HepG2 (cell line): Measurements from ENCODE around the gene PLIN5. TPM values are rescaled to one million over a fixed set of nuclear protein-coding genes. Genes with fewer than 3 reads are reported as not detected.

Experiments used
- CAMTA2 ChIP-seq: sonication (generic); formaldehyde crosslinking; IDR thresholded peaks from 2 replicates; pipeline ENCODE4 v1.4.0; 2020; ENCODE audit warnings: mild to moderate bottlenecking, missing genetic modification reagents, borderline replicate concordance
- CBX2 ChIP-seq, 2 experiments: fragments of 200-600 bp in 1 of 2; sonication (generic); formaldehyde crosslinking in 1 of 2; IDR thresholded peaks; 2 replicates each; pipeline versions ENCODE4 v1.7.0 to v1.8.1; 2018 to 2022; ENCODE audit warnings: low read depth in 2 of 2, low read length in 1 of 2, mild to moderate bottlenecking in 1 of 2, missing genetic modification reagents in 1 of 2
- DBP ChIP-seq: sonication (generic); formaldehyde crosslinking; IDR thresholded peaks from 2 replicates; pipeline ENCODE4 v1.4.0; 2020; ENCODE audit warnings: missing genetic modification reagents; ENCODE audit errors: not compliant biosample characterization
- GABPB1 ChIP-seq: IDR thresholded peaks from 2 replicates; pipeline ENCODE4 v1.6.1; 2016; ENCODE audit warnings: mild to moderate bottlenecking, missing genetic modification reagents, moderate library complexity, missing compliant biosample characterization
- HDAC1 ChIP-seq: sonication (generic); formaldehyde crosslinking; IDR thresholded peaks from 2 replicates; pipeline ENCODE4 v1.5.1; 2020; ENCODE audit warnings: mild to moderate bottlenecking, missing genetic modification reagents
- MYNN ChIP-seq: sonication (generic); formaldehyde crosslinking; IDR thresholded peaks from 2 replicates; pipeline ENCODE4 v1.4.0; 2020; ENCODE audit warnings: mild to moderate bottlenecking, low read depth, missing genetic modification reagents
- RBM39 ChIP-seq: fragments of 200-400 bp; formaldehyde crosslinking; IDR thresholded peaks from one replicate; pipeline ENCODE4 v1.6.1; 2018; ENCODE audit warnings: antibody characterized with exemption, mild to moderate bottlenecking, low read depth, low read length; ENCODE audit not compliant: poor library complexity, severe bottlenecking
- RCOR2 ChIP-seq: IDR thresholded peaks from 2 replicates; pipeline ENCODE4 v1.6.1; 2016; ENCODE audit warnings: missing biosample characterization, missing genetic modification reagents
- SMAD9 ChIP-seq: sonication (generic); formaldehyde crosslinking; IDR thresholded peaks from 2 replicates; pipeline ENCODE4 v1.5.1; 2020; ENCODE audit warnings: mild to moderate bottlenecking, missing genetic modification reagents
- U2AF2 ChIP-seq: fragments of 200-400 bp; formaldehyde crosslinking; IDR thresholded peaks from 2 replicates; pipeline ENCODE4 v1.6.1; 2017; ENCODE audit warnings: low read depth, mild to moderate bottlenecking, low read length
- ZNF101 ChIP-seq: sonication (generic); formaldehyde crosslinking; IDR thresholded peaks from 2 replicates; pipeline ENCODE4 v1.4.0; 2020; ENCODE audit warnings: mild to moderate bottlenecking, low read depth, missing genetic modification reagents, borderline replicate concordance
- ZNF292 ChIP-seq: sonication (generic); formaldehyde crosslinking; IDR thresholded peaks from 2 replicates; pipeline ENCODE4 v1.8.1; 2022; ENCODE audit warnings: mild to moderate bottlenecking, low read depth, missing genetic modification reagents, borderline replicate concordance
- ZNF782 ChIP-seq: sonication (generic); formaldehyde crosslinking; IDR thresholded peaks from 2 replicates; pipeline ENCODE4 v1.4.0; 2020; ENCODE audit warnings: missing genetic modification reagents, mild to moderate bottlenecking, borderline replicate concordance
- polyA plus RNA-seq, 8 experiments: library from polyadenylated mRNA; depleted of rRNA in 3 of 8; stranded (reverse) in 7 of 8; unstranded in 1 of 8; fragments of >200 nt; fragmentation: Illumina TruSeq in 4 of 8; extraction: Trizol in 4 of 8; gene quantifications; 2 replicates each; pipeline versions ENCODE4 v1.2.1 to v1.2.3, GENCODE V29; 2011 to 2016; ENCODE audit warnings: low read depth in 4 of 8, missing spikeins in 1 of 8, mixed read lengths in 1 of 8; ENCODE audit not compliant: insufficient read depth in 1 of 8
- total RNA-seq, 5 experiments: library from RNA; depleted of rRNA; stranded (reverse); fragments of >200 nt; fragmentation: Illumina TruSeq; extraction: Trizol; gene quantifications; 2 replicates each; pipeline ENCODE4 v1.2.3, GENCODE V29; 2016; ENCODE audit warnings: low read depth in 1 of 5
- TF ChIP-seq, protein P1 (sequence below): sonication (generic); formaldehyde crosslinking; IDR thresholded peaks from 2 replicates; pipeline ENCODE4 v1.5.0; 2020; ENCODE audit warnings: mild to moderate bottlenecking, missing genetic modification reagents, borderline replicate concordance
- TF ChIP-seq, protein P2 (sequence below): sonication (generic); formaldehyde crosslinking; IDR thresholded peaks from 2 replicates; pipeline ENCODE4 v1.4.0; 2020; ENCODE audit warnings: missing genetic modification reagents

PLIN5 gene
- total and polyA plus RNA-seq, 2 of the 13 experiments (the other 11 are each of a cell fraction or from before 2014, with no cell fraction given): 1.8 to 4.8 TPM

DNA sequence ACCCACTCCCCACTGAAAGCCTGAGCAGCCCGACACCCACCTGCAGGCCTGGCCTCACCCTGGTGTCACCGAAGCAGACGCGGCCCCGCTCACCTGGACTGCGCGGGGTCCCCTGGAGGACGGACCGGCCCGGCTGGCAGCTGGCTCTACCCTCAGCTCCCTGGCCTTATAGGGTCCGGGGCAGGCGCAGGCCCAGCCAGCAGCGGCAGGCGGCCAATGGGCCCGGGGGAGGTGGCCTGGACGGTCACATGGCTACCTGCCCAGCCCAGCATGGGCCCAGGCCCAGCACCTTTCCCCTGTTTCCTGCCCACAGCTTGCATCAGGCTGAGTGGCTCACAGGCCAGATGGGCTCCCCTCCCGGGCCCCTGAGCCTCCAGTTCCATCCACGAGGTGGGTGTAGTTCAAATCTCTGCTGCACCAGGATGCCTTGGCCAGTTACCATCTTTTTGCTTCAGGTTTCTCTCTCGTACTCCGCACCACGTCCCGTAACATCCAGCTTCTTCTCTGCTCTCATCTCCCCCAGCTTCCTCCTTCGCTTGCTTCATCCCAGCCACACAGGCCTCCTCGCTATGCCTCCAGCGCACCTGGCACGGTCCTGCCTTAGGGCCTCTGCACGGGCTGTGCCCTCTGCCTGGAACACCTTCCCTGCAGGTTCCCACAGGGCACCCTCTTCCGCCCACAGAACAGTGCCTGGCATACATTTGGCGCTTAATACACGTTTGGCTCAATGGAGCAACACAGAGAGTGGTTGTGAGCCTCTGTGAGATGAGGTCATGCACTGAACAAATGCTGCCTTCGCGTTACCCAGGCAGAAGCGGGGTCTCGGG, 16.5 kb downstream of the PLIN5 start, which contains the start of gene PLIN4 (continued):
- no peak for TF ChIP-seq U2AF2
- TF ChIP-seq ZNF782 (CRISPR knock-in tag): no peak
- no peak for TF ChIP-seq CBX2 (IDR thresholded peaks at IDR 0.05; ENCODE audit: low read depth, low read length)
- TF ChIP-seq CBX2 (CRISPR knock-in tag; IDR thresholded peaks at IDR 0.05; ENCODE audit: low read depth): no peak
- no peak for TF ChIP-seq RCOR2 (CRISPR knock-in tag)
- TF ChIP-seq ZNF292 (CRISPR knock-in tag): peak; percentile 47; the same call in 1 of the 2 replicates
- TF ChIP-seq MYNN (CRISPR knock-in tag): no peak
- TF ChIP-seq HDAC1 (CRISPR knock-in tag): no peak
- TF ChIP-seq GABPB1 (CRISPR knock-in tag): peak; percentile 71; the same call in 1 of the 2 replicates
- no peak for TF ChIP-seq RBM39
- TF ChIP-seq DBP (CRISPR knock-in tag): no peak
- TF ChIP-seq SMAD9 (CRISPR knock-in tag): no peak
- no peak for TF ChIP-seq ZNF101
- TF ChIP-seq, protein P1, sequence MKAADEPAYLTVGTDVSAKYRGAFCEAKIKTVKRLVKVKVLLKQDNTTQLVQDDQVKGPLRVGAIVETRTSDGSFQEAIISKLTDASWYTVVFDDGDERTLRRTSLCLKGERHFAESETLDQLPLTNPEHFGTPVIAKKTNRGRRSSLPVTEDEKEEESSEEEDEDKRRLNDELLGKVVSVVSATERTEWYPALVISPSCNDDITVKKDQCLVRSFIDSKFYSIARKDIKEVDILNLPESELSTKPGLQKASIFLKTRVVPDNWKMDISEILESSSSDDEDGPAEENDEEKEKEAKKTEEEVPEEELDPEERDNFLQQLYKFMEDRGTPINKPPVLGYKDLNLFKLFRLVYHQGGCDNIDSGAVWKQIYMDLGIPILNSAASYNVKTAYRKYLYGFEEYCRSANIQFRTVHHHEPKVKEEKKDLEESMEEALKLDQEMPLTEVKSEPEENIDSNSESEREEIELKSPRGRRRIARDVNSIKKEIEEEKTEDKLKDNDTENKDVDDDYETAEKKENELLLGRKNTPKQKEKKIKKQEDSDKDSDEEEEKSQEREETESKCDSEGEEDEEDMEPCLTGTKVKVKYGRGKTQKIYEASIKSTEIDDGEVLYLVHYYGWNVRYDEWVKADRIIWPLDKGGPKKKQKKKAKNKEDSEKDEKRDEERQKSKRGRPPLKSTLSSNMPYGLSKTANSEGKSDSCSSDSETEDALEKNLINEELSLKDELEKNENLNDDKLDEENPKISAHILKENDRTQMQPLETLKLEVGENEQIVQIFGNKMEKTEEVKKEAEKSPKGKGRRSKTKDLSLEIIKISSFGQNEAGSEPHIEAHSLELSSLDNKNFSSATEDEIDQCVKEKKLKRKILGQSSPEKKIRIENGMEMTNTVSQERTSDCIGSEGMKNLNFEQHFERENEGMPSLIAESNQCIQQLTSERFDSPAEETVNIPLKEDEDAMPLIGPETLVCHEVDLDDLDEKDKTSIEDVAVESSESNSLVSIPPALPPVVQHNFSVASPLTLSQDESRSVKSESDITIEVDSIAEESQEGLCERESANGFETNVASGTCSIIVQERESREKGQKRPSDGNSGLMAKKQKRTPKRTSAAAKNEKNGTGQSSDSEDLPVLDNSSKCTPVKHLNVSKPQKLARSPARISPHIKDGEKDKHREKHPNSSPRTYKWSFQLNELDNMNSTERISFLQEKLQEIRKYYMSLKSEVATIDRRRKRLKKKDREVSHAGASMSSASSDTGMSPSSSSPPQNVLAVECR (CRISPR knock-in tag): peak; percentile 29; the same call in 1 of the 2 replicates
- TF ChIP-seq CAMTA2 (CRISPR knock-in tag): no peak
- TF ChIP-seq, protein P2, sequence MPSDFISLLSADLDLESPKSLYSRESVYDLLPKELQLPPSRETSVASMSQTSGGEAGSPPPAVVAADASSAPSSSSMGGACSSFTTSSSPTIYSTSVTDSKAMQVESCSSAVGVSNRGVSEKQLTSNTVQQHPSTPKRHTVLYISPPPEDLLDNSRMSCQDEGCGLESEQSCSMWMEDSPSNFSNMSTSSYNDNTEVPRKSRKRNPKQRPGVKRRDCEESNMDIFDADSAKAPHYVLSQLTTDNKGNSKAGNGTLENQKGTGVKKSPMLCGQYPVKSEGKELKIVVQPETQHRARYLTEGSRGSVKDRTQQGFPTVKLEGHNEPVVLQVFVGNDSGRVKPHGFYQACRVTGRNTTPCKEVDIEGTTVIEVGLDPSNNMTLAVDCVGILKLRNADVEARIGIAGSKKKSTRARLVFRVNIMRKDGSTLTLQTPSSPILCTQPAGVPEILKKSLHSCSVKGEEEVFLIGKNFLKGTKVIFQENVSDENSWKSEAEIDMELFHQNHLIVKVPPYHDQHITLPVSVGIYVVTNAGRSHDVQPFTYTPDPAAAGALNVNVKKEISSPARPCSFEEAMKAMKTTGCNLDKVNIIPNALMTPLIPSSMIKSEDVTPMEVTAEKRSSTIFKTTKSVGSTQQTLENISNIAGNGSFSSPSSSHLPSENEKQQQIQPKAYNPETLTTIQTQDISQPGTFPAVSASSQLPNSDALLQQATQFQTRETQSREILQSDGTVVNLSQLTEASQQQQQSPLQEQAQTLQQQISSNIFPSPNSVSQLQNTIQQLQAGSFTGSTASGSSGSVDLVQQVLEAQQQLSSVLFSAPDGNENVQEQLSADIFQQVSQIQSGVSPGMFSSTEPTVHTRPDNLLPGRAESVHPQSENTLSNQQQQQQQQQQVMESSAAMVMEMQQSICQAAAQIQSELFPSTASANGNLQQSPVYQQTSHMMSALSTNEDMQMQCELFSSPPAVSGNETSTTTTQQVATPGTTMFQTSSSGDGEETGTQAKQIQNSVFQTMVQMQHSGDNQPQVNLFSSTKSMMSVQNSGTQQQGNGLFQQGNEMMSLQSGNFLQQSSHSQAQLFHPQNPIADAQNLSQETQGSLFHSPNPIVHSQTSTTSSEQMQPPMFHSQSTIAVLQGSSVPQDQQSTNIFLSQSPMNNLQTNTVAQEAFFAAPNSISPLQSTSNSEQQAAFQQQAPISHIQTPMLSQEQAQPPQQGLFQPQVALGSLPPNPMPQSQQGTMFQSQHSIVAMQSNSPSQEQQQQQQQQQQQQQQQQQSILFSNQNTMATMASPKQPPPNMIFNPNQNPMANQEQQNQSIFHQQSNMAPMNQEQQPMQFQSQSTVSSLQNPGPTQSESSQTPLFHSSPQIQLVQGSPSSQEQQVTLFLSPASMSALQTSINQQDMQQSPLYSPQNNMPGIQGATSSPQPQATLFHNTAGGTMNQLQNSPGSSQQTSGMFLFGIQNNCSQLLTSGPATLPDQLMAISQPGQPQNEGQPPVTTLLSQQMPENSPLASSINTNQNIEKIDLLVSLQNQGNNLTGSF (CRISPR knock-in tag): no peak; the same call in 1 of the 2 replicates
